ENCODE measurements around the gene TPX2.

DNA sequence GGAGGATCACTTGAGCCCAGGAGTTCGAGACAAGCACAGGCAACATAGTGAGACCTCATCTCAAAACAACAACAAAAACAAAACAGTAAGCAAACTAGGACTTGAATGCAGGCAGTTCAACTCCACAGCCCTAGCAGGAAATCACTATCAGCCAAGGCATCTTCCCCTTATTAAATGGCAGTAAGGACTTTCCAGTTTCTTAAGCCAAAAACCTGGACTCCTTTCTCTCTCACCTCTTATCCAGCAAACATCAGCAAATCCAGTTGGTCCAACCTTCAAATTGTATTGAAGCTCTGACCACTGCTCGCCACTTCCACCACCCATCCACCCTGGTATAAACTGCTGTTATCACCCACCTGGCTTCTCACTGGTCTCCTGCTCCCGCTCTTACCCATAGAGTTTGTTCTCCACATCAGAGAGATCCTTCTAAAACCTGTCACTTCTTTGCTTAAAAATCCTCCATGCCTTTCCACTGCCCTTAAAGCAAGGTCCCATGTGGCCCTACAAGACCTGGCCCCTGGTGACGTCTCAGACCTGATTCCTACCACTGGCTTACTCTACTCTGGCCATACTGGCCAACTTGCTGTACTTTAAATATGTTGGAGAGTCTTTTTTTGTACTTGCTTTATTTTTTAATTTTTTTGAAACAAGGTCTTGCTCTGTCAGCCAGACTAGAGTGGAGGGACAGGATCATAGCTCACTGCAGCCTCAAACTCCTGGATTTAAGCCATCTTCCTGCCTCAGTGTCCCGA lies 44.1 kb upstream of the TPX2 start:
- TF ChIP-seq MXI1 (IDR thresholded peaks at IDR 0.05; ENCODE audit: low read depth, low read length) (no peak), RAD21 (IDR thresholded peaks at IDR 0.05; ENCODE audit: low read length) (no peak), CTCF (IDR thresholded peaks at IDR 0.05) (no peak), RCOR1 (IDR thresholded peaks at IDR 0.05; ENCODE audit: low read length) (no peak), MAX (IDR thresholded peaks at IDR 0.05; ENCODE audit: low read depth) (no peak), USF1 (IDR thresholded peaks at IDR 0.05; ENCODE audit: borderline replicate concordance, low read depth) (no peak), FOXJ3 (CRISPR knock-in tag; IDR thresholded peaks at IDR 0.05) (no peak), TAF1 (IDR thresholded peaks at IDR 0.05; ENCODE audit: borderline replicate concordance, low read depth, low read length) (no peak), TEAD4 (IDR thresholded peaks at IDR 0.05; ENCODE audit: borderline replicate concordance, insufficient read depth) (no peak), CHD2 (IDR thresholded peaks at IDR 0.05; ENCODE audit: low read length, partially characterized antibody) (no peak), POLR2AphosphoS5 (IDR thresholded peaks at IDR 0.05; ENCODE audit: low read depth, low read length) (no peak), TCF12 (IDR thresholded peaks at IDR 0.05) (no peak), YY1 (IDR thresholded peaks at IDR 0.05; ENCODE audit: low read depth) (no peak)
